K562 (cell line): Measurements from ENCODE around the gene ADAMTS6. TPM values are rescaled to one million over a fixed set of nuclear protein-coding genes. Genes with fewer than 3 reads are reported as not detected.
A peak's percentile ranks its signal among the peaks of the same experiment; 100 is the strongest.

Experiments used
- CHD1 ChIP-seq: fragments of 200-600 bp; sonication (generic); IDR thresholded peaks from one replicate; pipeline ENCODE4 v1.6.1; 2012; ENCODE audit warnings: mild to moderate bottlenecking, moderate library complexity, low read length, inconsistent platforms
- GABPA ChIP-seq: fragments of 200-800 bp; sonication (Bioruptor generic); conservative IDR thresholded peaks from 2 replicates; pipeline ENCODE4 v1.6.1; 2016; ENCODE audit warnings: low read depth, missing genetic modification characterization, missing compliant biosample characterization
- MBD2 ChIP-seq: sonication (generic); IDR thresholded peaks from 2 replicates; pipeline ENCODE4 v1.6.1; 2016; ENCODE audit warnings: low read depth, borderline replicate concordance
- MCM3 ChIP-seq: fragments of 450-650 bp; IDR thresholded peaks from 2 replicates; pipeline ENCODE4 v1.6.1; 2016
- MTF1 ChIP-seq: fragments of 250-450 bp; sonication (Bioruptor Pico); IDR thresholded peaks from 2 replicates; pipeline ENCODE4 v1.9.0; 2021; ENCODE audit warnings: moderate library complexity, mild to moderate bottlenecking, inconsistent platforms, borderline replicate concordance
- NR2C1 ChIP-seq, 2 experiments: fragments of 450-650 bp; IDR thresholded peaks; 2 replicates each; pipeline ENCODE4 v1.6.1; 2017; ENCODE audit warnings: mild to moderate bottlenecking in 2 of 2, antibody characterized with exemption in 1 of 2, inconsistent platforms in 1 of 2, missing compliant biosample characterization in 1 of 2, missing genetic modification characterization in 1 of 2
- POLR2AphosphoS5 ChIP-seq: IDR thresholded peaks from 2 replicates; pipeline ENCODE4 v1.6.1; 2011; ENCODE audit warnings: mild to moderate bottlenecking, low read depth, low read length, moderate library complexity; ENCODE audit not compliant: control insufficient read depth, insufficient read depth
- SMAD1 ChIP-seq: fragments of 150-350 bp; IDR thresholded peaks from 2 replicates; pipeline ENCODE4 v1.6.1; 2014; ENCODE audit warnings: low read length, low read depth; ENCODE audit not compliant: partially characterized antibody
- ZC3H11A ChIP-seq: IDR thresholded peaks from 2 replicates; pipeline ENCODE4 v1.6.1; 2012; ENCODE audit warnings: low read depth, low read length, improper control_type of control experiment
- ZZZ3 ChIP-seq: fragments of 450-650 bp; IDR thresholded peaks from 2 replicates; pipeline ENCODE4 v1.6.1; 2016; ENCODE audit warnings: antibody characterized with exemption, mild to moderate bottlenecking, moderate library complexity
- polyA plus RNA-seq, 8 experiments: library from polyadenylated mRNA; depleted of rRNA in 4 of 8; stranded (reverse) in 5 of 8; unstranded in 3 of 8; fragments of >200 nt; fragmentation: Nextera tagmentation in 2 of 8; fragmentation: Illumina TruSeq in 1 of 8; extraction: Ambion mirVana in 2 of 8; extraction: Trizol in 1 of 8; gene quantifications; 2 replicates each; pipeline versions ENCODE4 v1.2.1 to v1.2.3, GENCODE V29; 2011 to 2014; ENCODE audit warnings: inconsistent platforms in 1 of 8, missing spikeins in 1 of 8
- total RNA-seq, 7 experiments: library from RNA; depleted of rRNA in 6 of 7; stranded (reverse); fragments of >200 nt in 6 of 7; fragmentation: Illumina TruSeq in 2 of 7; extraction: Trizol in 2 of 7; gene quantifications; 2 replicates each; pipeline versions ENCODE4 v1.2.1 to v1.2.3, GENCODE V29; 2011 to 2021; ENCODE audit warnings: low replicate concordance in 1 of 7
- TF ChIP-seq, protein P1 (sequence below): fragments of 450-650 bp; IDR thresholded peaks from 2 replicates; pipeline ENCODE4 v1.6.1; 2016; ENCODE audit warnings: mild to moderate bottlenecking, moderate library complexity
- TF ChIP-seq, protein P2 (sequence below): sonication (generic); formaldehyde crosslinking; IDR thresholded peaks from 2 replicates; pipeline ENCODE4 v1.8.0; 2022; ENCODE audit warnings: mild to moderate bottlenecking, missing genetic modification reagents
- TF ChIP-seq, protein P3 (sequence below): sonication (generic); formaldehyde crosslinking; IDR thresholded peaks from 2 replicates; pipeline ENCODE4 v1.8.1; 2023; ENCODE audit warnings: mild to moderate bottlenecking, missing genetic modification reagents

ADAMTS6 gene
- total and polyA plus RNA-seq, 9 of the 15 experiments (the other 6 are each of a cell fraction or from before 2014, with no cell fraction given), result 0.57 to 5.3 (median 1.5) TPM

DNA sequence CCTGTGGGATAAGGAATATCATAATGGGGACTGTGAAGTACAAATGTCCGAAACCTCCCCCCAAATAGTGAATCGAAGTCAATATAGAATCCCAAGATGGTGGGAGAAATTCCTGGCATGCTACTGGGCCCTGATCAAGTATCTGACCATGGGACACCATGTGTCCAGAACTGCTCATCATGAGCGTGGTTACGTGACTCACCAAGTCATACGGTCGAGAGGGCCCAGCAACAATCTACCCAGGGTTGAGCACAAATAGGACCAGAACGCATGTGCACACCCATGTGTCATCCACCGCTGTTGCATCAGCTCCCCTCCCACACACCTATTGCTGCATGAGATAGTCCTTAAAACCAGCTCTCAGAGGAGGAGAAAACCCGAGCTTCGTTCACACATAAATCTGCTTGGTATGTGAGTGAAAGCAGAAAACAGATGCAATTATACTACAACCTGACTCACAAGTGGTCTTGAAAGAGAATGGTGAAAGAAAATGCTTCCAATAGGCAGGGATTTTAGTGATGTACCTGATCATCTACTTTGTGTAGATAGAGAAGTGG is 359.8 kb downstream of the ADAMTS6 start (continued):
- no peak for TF ChIP-seq MTF1 (CRISPR knock-in tag)
- no peak for TF ChIP-seq ZZZ3
- TF ChIP-seq, protein P1, sequence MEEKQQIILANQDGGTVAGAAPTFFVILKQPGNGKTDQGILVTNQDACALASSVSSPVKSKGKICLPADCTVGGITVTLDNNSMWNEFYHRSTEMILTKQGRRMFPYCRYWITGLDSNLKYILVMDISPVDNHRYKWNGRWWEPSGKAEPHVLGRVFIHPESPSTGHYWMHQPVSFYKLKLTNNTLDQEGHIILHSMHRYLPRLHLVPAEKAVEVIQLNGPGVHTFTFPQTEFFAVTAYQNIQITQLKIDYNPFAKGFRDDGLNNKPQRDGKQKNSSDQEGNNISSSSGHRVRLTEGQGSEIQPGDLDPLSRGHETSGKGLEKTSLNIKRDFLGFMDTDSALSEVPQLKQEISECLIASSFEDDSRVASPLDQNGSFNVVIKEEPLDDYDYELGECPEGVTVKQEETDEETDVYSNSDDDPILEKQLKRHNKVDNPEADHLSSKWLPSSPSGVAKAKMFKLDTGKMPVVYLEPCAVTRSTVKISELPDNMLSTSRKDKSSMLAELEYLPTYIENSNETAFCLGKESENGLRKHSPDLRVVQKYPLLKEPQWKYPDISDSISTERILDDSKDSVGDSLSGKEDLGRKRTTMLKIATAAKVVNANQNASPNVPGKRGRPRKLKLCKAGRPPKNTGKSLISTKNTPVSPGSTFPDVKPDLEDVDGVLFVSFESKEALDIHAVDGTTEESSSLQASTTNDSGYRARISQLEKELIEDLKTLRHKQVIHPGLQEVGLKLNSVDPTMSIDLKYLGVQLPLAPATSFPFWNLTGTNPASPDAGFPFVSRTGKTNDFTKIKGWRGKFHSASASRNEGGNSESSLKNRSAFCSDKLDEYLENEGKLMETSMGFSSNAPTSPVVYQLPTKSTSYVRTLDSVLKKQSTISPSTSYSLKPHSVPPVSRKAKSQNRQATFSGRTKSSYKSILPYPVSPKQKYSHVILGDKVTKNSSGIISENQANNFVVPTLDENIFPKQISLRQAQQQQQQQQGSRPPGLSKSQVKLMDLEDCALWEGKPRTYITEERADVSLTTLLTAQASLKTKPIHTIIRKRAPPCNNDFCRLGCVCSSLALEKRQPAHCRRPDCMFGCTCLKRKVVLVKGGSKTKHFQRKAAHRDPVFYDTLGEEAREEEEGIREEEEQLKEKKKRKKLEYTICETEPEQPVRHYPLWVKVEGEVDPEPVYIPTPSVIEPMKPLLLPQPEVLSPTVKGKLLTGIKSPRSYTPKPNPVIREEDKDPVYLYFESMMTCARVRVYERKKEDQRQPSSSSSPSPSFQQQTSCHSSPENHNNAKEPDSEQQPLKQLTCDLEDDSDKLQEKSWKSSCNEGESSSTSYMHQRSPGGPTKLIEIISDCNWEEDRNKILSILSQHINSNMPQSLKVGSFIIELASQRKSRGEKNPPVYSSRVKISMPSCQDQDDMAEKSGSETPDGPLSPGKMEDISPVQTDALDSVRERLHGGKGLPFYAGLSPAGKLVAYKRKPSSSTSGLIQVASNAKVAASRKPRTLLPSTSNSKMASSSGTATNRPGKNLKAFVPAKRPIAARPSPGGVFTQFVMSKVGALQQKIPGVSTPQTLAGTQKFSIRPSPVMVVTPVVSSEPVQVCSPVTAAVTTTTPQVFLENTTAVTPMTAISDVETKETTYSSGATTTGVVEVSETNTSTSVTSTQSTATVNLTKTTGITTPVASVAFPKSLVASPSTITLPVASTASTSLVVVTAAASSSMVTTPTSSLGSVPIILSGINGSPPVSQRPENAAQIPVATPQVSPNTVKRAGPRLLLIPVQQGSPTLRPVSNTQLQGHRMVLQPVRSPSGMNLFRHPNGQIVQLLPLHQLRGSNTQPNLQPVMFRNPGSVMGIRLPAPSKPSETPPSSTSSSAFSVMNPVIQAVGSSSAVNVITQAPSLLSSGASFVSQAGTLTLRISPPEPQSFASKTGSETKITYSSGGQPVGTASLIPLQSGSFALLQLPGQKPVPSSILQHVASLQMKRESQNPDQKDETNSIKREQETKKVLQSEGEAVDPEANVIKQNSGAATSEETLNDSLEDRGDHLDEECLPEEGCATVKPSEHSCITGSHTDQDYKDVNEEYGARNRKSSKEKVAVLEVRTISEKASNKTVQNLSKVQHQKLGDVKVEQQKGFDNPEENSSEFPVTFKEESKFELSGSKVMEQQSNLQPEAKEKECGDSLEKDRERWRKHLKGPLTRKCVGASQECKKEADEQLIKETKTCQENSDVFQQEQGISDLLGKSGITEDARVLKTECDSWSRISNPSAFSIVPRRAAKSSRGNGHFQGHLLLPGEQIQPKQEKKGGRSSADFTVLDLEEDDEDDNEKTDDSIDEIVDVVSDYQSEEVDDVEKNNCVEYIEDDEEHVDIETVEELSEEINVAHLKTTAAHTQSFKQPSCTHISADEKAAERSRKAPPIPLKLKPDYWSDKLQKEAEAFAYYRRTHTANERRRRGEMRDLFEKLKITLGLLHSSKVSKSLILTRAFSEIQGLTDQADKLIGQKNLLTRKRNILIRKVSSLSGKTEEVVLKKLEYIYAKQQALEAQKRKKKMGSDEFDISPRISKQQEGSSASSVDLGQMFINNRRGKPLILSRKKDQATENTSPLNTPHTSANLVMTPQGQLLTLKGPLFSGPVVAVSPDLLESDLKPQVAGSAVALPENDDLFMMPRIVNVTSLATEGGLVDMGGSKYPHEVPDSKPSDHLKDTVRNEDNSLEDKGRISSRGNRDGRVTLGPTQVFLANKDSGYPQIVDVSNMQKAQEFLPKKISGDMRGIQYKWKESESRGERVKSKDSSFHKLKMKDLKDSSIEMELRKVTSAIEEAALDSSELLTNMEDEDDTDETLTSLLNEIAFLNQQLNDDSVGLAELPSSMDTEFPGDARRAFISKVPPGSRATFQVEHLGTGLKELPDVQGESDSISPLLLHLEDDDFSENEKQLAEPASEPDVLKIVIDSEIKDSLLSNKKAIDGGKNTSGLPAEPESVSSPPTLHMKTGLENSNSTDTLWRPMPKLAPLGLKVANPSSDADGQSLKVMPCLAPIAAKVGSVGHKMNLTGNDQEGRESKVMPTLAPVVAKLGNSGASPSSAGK, result peak; percentile 97
- TF ChIP-seq CHD1, result no peak
- TF ChIP-seq NR2C1 (IDR thresholded peaks at IDR 0.05), result no peak
- TF ChIP-seq NR2C1 (tag; IDR thresholded peaks at IDR 0.05), result peak; percentile 64
- TF ChIP-seq SMAD1, result no peak
- TF ChIP-seq, protein P2, sequence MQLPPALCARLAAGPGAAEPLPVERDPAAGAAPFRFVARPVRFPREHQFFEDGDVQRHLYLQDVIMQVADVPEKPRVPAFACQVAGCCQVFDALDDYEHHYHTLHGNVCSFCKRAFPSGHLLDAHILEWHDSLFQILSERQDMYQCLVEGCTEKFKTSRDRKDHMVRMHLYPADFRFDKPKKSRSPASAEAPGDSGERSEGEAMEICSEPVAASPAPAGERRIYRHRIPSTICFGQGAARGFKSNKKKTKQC (CRISPR knock-in tag), result peak; percentile 95
- no peak for TF ChIP-seq GABPA (tag)
- TF ChIP-seq, protein P3, sequence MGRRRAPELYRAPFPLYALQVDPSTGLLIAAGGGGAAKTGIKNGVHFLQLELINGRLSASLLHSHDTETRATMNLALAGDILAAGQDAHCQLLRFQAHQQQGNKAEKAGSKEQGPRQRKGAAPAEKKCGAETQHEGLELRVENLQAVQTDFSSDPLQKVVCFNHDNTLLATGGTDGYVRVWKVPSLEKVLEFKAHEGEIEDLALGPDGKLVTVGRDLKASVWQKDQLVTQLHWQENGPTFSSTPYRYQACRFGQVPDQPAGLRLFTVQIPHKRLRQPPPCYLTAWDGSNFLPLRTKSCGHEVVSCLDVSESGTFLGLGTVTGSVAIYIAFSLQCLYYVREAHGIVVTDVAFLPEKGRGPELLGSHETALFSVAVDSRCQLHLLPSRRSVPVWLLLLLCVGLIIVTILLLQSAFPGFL (CRISPR knock-in tag), result no peak
- TF ChIP-seq POLR2AphosphoS5, result no peak
- TF ChIP-seq MCM3, result no peak
- TF ChIP-seq ZC3H11A, result no peak
- TF ChIP-seq MBD2, result 0 out of 2 replicates have a peak, but pooled peaks have one; percentile 8
